Ascending aorta (tissue), 2 donors: Measurements from ENCODE around the gene SDHC. TPM values are rescaled to one million over a fixed set of nuclear protein-coding genes. Genes with fewer than 3 reads are reported as not detected.
"Not testable (repeated sequence)": the region's sequence is repeated elsewhere in the genome, so short reads cannot be mapped to it uniquely, and the experiment has no call there.

ENCODE experiments used
- DNase-seq, 2 donors: peaks; one replicate each; pipeline ENCODE4 v3.0.0-alpha.2; 2019; ENCODE audit warnings: low spot score in 2 of 2
- H3K27ac ChIP-seq, 2 donors: fragments of 200-600 bp; sonication (generic); one replicate each; pipeline ENCODE4 v1.5.1; 2016 to 2017; ENCODE audit warnings: mild to moderate bottlenecking in 1 of 2
- H3K27me3 ChIP-seq: fragments of 200-600 bp; sonication (generic); one replicate; pipeline ENCODE4 v1.5.1; 2017
- H3K36me3 ChIP-seq, 2 donors: fragments of 200-600 bp; sonication (generic); one replicate each; pipeline ENCODE4 v1.5.1; 2016
- H3K4me1 ChIP-seq, 2 donors: fragments of 200-600 bp; sonication (generic); one replicate each; pipeline ENCODE4 v1.5.1; 2016 to 2017; ENCODE audit warnings: mild to moderate bottlenecking in 1 of 2
- H3K4me3 ChIP-seq, 2 donors: fragments of 200-600 bp; sonication (generic); one replicate each; pipeline ENCODE4 v1.5.1; 2016 to 2017; ENCODE audit warnings: mild to moderate bottlenecking in 1 of 2
- H3K9me3 ChIP-seq, 2 donors: fragments of 200-600 bp; sonication (generic); one replicate each; pipeline ENCODE4 v1.5.1; 2016
- CTCF ChIP-seq, 3 experiments: fragments of 200-600 bp in 2 of 3; fragments of 450-650 bp in 1 of 3; sonication (generic) in 2 of 3; IDR thresholded peaks; one replicate each; pipeline ENCODE4 v1.5.1; 2016 to 2019; ENCODE audit warnings: antibody characterized with exemption in 3 of 3, mild to moderate bottlenecking in 1 of 3, moderate library complexity in 1 of 3
- intact Hi-C: fragments of 100-400 bp; cut with DNase I; formaldehyde crosslinking; loops from one replicate; pipeline ENCODE4 v1.15.1; 2023
- total RNA-seq: library from RNA; depleted of rRNA; stranded (reverse); fragments of >200 nt; gene quantifications from one replicate; pipeline ENCODE4 v1.1.0, GENCODE V29; 2016

SDHC gene
- total RNA-seq, 1 donor from 2014 or later = 23.2 TPM

- Histone ChIP-seq H3K27me3 (no peaks in the 10 kb centered on the region), H3K4me3 (no peak overlapping the region), H3K4me1 (peaks cover 0 to 4% of the 10 kb centered on the region in 2 donors), H3K27ac (no peak overlapping the region), H3K36me3 (no peaks in the 10 kb centered on the region), H3K9me3 (no peaks in the 10 kb centered on the region)
- TF ChIP-seq CTCF (IDR thresholded peaks at IDR 0.05) = no peak
- intact Hi-C loops = loop anchor here (10.0 kb wide), 3 partner anchors 347 to 1467 kb away; partner anchors contain the start of genes PEA15, TAGLN2 and USF1
- DNase-seq = peak in 1 of 2 donors; percentile 44
Observed at GRCh38 chr1:161391611-161392010, 77.4 kb downstream of the SDHC start.

- H3K4me3 ChIP-seq = no peak overlapping the region
- no peak overlapping the region for H3K27ac ChIP-seq
- H3K9me3 ChIP-seq = no peaks in the 10 kb centered on the region
- peaks cover 0 to 4% of the 10 kb centered on the region in 2 donors for H3K4me1 ChIP-seq
- DNase-seq = no peak
- H3K27me3 ChIP-seq = no peaks in the 10 kb centered on the region
- no peaks in the 10 kb centered on the region for H3K36me3 ChIP-seq
- TF ChIP-seq CTCF (IDR thresholded peaks at IDR 0.05) = no peak
- intact Hi-C loops = loop anchor here (10.0 kb wide), 3 partner anchors 348 to 1468 kb away; partner anchors contain the start of genes PEA15, TAGLN2 and USF1
Observed at GRCh38 chr1:161393151-161393550, 79.0 kb downstream of the SDHC start.

- not testable (repeated sequence) for H3K27ac ChIP-seq, H3K36me3 ChIP-seq, H3K4me3 ChIP-seq, H3K27me3 ChIP-seq, DNase-seq, H3K9me3 ChIP-seq, H3K4me1 ChIP-seq
- intact Hi-C loops = loop anchor here (5.0 to 10.0 kb wide), 4 partner anchors 350 to 1472 kb away; partner anchors contain the start of genes DUSP12, PEA15, TAGLN2 and USF1
Observed at GRCh38 chr1:161397038-161397437, 82.9 kb downstream of the SDHC start.

- no peaks in the 10 kb centered on the region for H3K36me3 ChIP-seq
- no peak for TF ChIP-seq CTCF (IDR thresholded peaks at IDR 0.05)
- peaks cover 0 to 8% of the 10 kb centered on the region in 2 donors for H3K4me1 ChIP-seq
- peak overlapping the region; percentile 100 for H3K27ac ChIP-seq
- no peaks in the 10 kb centered on the region for H3K9me3 ChIP-seq
- H3K4me3 ChIP-seq = peak overlapping the region; percentile 78 to 86
- H3K27me3 ChIP-seq = no peaks in the 10 kb centered on the region
- DNase-seq = no peak
- intact Hi-C loops = loop anchor here (1.0 to 10.0 kb wide), 6 partner anchors 9 to 1474 kb away; partner anchors contain the start of genes DUSP12, PEA15, TAGLN2 and USF1
Observed at GRCh38 chr1:161398900-161399256, 84.7 kb downstream of the SDHC start.

DNA sequence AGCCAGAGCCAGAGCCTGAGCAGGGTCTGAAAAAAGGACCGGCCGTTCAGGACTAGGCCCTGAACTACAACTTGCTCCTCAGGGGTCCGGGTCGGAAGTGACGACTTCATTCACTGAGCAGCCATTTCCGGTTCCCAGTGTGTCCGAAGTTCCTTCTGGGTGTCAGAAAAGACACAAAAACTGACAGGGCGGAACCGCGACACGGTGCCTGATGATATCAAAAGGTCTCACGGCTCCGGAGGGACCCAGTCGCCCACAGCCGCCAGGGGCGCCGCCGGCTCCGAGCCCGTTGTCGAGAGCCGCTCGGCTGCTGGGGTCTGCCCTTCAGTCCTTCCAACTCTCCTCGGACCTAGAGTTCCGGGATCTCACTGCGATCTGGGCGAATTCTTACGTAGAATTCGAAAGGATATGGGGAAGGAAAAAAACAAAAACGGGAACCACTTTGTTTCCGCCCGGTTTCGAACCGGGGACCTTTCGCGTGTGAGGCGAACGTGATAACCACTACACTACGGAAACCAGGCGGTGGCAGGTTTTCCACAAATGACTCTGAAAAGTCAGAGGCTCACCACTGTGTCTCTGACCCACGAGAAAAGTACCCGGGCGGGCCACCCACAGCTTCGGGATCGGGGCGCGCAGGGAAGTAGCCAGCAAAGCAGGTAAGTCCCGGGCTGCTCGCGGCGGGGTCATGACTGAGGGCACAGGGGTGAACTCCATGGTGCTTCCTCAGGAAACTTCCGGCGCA lies 85.2 kb downstream of the SDHC start:
- H3K27me3 ChIP-seq = no peaks in the 10 kb centered on the region
- peak overlapping the region; percentile 100 for H3K27ac ChIP-seq
- intact Hi-C loops = loop anchor here (1.0 to 10.0 kb wide), 6 partner anchors 9 to 1475 kb away; partner anchors contain the start of genes DUSP12, PEA15, TAGLN2 and USF1
- no peaks in the 10 kb centered on the region for H3K36me3 ChIP-seq
- DNase-seq = peak; percentile 69 to 95
- H3K4me1 ChIP-seq = peaks cover 0 to 8% of the 10 kb centered on the region in 2 donors
- no peaks in the 10 kb centered on the region for H3K9me3 ChIP-seq
- peak overlapping the region; percentile 78 to 86 for H3K4me3 ChIP-seq
- peak in 2 of 3 experiments; percentile 34 to 35 for TF ChIP-seq CTCF (IDR thresholded peaks at IDR 0.05)

DNA sequence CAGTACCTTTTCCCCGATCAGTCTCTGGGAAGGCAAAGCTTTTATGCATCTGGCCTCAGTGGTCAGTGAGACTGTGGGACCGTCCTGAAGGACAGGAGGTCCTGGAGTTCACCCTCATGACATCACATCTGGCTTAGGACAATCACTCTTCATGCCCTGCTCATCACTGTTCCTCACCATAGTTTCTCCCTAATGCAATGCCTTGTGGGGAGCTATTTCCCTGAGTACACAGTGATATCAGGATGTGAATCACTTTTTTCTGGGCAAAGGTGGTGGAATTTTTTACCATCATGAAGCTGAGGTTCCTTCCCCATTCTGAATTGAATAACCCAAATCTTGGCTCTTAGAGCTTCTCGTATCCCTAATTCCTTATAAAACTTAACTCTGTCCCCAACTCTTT lies 88.3 kb downstream of the SDHC start:
- intact Hi-C loops = loop anchor here (5.0 kb wide), 1 partner anchor 120 kb away; the partner anchor contains the start of gene HSPA6
- Histone ChIP-seq H3K4me1 (peaks cover 0 to 8% of the 10 kb centered on the region in 2 donors), H3K27me3 (no peaks in the 10 kb centered on the region), H3K9me3 (no peaks in the 10 kb centered on the region), H3K36me3 (no peaks in the 10 kb centered on the region), H3K4me3 (no peak overlapping the region), H3K27ac (no peak overlapping the region)
- TF ChIP-seq CTCF (IDR thresholded peaks at IDR 0.05) = no peak
- no peak for DNase-seq
